Endothelial cell of umbilical vein (primary cell): Measurements from ENCODE around the gene WASL. TPM values are rescaled to one million over a fixed set of nuclear protein-coding genes. Genes with fewer than 3 reads are reported as not detected.

Experiments used
- BruUV-seq: library from RNA; stranded (reverse); fragments of 400-500 nt; replicated peaks from 2 replicates; lab custom pipeline; 2021; lab: Mats Ljungman, UMichigan
- CTCF ChIA-PET: fragments of 300-600, 350-600 bp; sonication (Branson Sonifier 250); formaldehyde crosslinking; loops from one replicate; lab custom pipeline; 2021; ENCODE audit warnings: antibody characterized with exemption, inconsistent platforms; lab: Charles Lee
- POLR2A ChIA-PET: fragments of 300-600, 350-600 bp; sonication (Branson Sonifier 250); formaldehyde crosslinking; loops from one replicate; lab custom pipeline; 2021; ENCODE audit warnings: antibody characterized with exemption, inconsistent platforms; lab: Charles Lee
- DNase-seq: peaks from one replicate; pipeline ENCODE4 v3.0.0-alpha.2; 2011; ENCODE audit warnings: low read depth, low spot score
- FAIRE-seq: peaks from 2 replicates; lab custom pipeline; 2011; peaks lifted over from hg19 to GRCh38; lab: Jason Lieb, UNC
- H2AFZ ChIP-seq: 2 replicates; pipeline ENCODE4 v1.6.0; 2012; ENCODE audit warnings: low read depth, low read length, control low read depth, inconsistent platforms
- H3K27ac ChIP-seq: 2 replicates; pipeline ENCODE4 v1.5.1; 2011; ENCODE audit warnings: low read depth, mild to moderate bottlenecking, control low read depth, low read length, moderate library complexity; ENCODE audit not compliant: insufficient read depth
- H3K27me3 ChIP-seq, 2 experiments: 2 replicates each; pipeline versions ENCODE4 v1.6.0 to v1.6.1; 2011; ENCODE audit warnings: low read length in 2 of 2, mixed read lengths in 1 of 2; ENCODE audit not compliant: control insufficient read depth in 2 of 2, insufficient read depth in 2 of 2
- H3K36me3 ChIP-seq, 2 experiments: 2 replicates in 1 of 2; 3 replicates in 1 of 2; pipeline ENCODE4 v1.5.1; 2011; ENCODE audit warnings: low read length in 2 of 2, mild to moderate bottlenecking in 1 of 2, moderate library complexity in 1 of 2; ENCODE audit not compliant: control insufficient read depth in 2 of 2, insufficient read depth in 2 of 2; ENCODE audit errors: extremely low read depth in 1 of 2
- H3K4me1 ChIP-seq: 3 replicates; pipeline ENCODE4 v1.5.1; 2011; ENCODE audit warnings: mild to moderate bottlenecking, low read length; ENCODE audit not compliant: control insufficient read depth, insufficient read depth; ENCODE audit errors: extremely low read depth
- H3K4me2 ChIP-seq: 2 replicates; pipeline ENCODE4 v1.6.1; 2011; ENCODE audit warnings: low read length, control low read depth, mixed read lengths; ENCODE audit not compliant: insufficient read depth
- H3K4me3 ChIP-seq, 3 experiments: fragments of 200-600 bp in 1 of 3; sonication (generic), shearing (Covaris generic) in 1 of 3; replicated peaks in 1 of 3; 2 replicates each; pipeline ENCODE4 v1.5.1; 2011 to 2016; ENCODE audit warnings: control low read depth in 3 of 3, low read length in 3 of 3, mild to moderate bottlenecking in 2 of 3, inconsistent platforms in 1 of 3, low read depth in 1 of 3, moderate library complexity in 1 of 3; ENCODE audit not compliant: insufficient read depth in 1 of 3
- H3K79me2 ChIP-seq: 2 replicates; pipeline ENCODE4 v1.6.0; 2012; ENCODE audit warnings: low read length, inconsistent platforms; ENCODE audit not compliant: control insufficient read depth, insufficient read depth
- H3K9ac ChIP-seq: replicated peaks from 2 replicates; pipeline ENCODE3; 2011; ENCODE audit warnings: low read length, control low read depth; ENCODE audit not compliant: insufficient read depth; ENCODE audit errors: extremely low read depth
- H3K9me1 ChIP-seq: replicated peaks from 3 replicates; pipeline ENCODE4 v1.6.0; 2011; ENCODE audit warnings: mild to moderate bottlenecking, low read length; ENCODE audit not compliant: control insufficient read depth, insufficient read depth; ENCODE audit errors: extremely low read depth
- H3K9me3 ChIP-seq: replicated peaks from 2 replicates; pipeline ENCODE4 v1.5.1; 2012; ENCODE audit warnings: low read length, inconsistent platforms; ENCODE audit not compliant: control insufficient read depth, insufficient read depth
- H4K20me1 ChIP-seq: replicated peaks from 2 replicates; pipeline ENCODE3; 2011; ENCODE audit warnings: mild to moderate bottlenecking, low read length; ENCODE audit not compliant: control insufficient read depth, insufficient read depth; ENCODE audit errors: extremely low read depth
- EZH2 ChIP-seq: IDR thresholded peaks from 2 replicates; pipeline ENCODE4 v1.6.1; 2012; ENCODE audit warnings: borderline replicate concordance, low read depth, mild to moderate bottlenecking, moderate library complexity, low read length, inconsistent platforms; ENCODE audit not compliant: severe bottlenecking
- FOS ChIP-seq: IDR thresholded peaks from 2 replicates; pipeline ENCODE4 v1.6.1; 2011; ENCODE audit warnings: mild to moderate bottlenecking, low read length, moderate library complexity, borderline replicate concordance; ENCODE audit not compliant: insufficient read depth
- GATA2 ChIP-seq: IDR thresholded peaks from 2 replicates; pipeline ENCODE4 v1.7.0; 2011; ENCODE audit warnings: low read depth, mild to moderate bottlenecking, moderate library complexity, mixed read lengths, low read length; ENCODE audit not compliant: insufficient read length, insufficient read depth
- JUN ChIP-seq: IDR thresholded peaks from 2 replicates; pipeline ENCODE4 v1.6.1; 2011; ENCODE audit warnings: borderline replicate concordance, low read depth; ENCODE audit not compliant: insufficient read length, insufficient read depth
- MYC ChIP-seq: IDR thresholded peaks from one replicate; pipeline ENCODE4 v1.6.1; 2011; ENCODE audit warnings: mild to moderate bottlenecking, low read depth, low read length
- POLR2A ChIP-seq: IDR thresholded peaks from 2 replicates; pipeline ENCODE4 v1.6.1; 2012; ENCODE audit warnings: low read depth, mild to moderate bottlenecking, control low read depth, low read length
- POLR2AphosphoS5 ChIP-seq: IDR thresholded peaks from 2 replicates; pipeline ENCODE4 v1.6.1; 2012; ENCODE audit warnings: low read depth, mild to moderate bottlenecking, control low read depth, low read length, moderate library complexity; ENCODE audit not compliant: insufficient read depth
- dilution Hi-C: fragments of 300-500 bp; cut with MboI; formaldehyde crosslinking; loops from one replicate; pipeline ENCODE4 v1.15.0; 2019; ENCODE audit warnings: low sequenced_read_pairs; ENCODE audit not compliant: extremely low pct_ligation_motif_present
- intact Hi-C: fragments of 100-400 bp; cut with micrococcal nuclease; formaldehyde crosslinking; loops from one replicate; pipeline ENCODE4 v1.10.0; 2022
- polyA plus RNA-seq, 4 experiments: library from polyadenylated mRNA; depleted of rRNA in 3 of 4; stranded (reverse) in 3 of 4; unstranded in 1 of 4; fragments of >200 nt; gene quantifications; 2 replicates each; pipeline versions ENCODE4 v1.2.1 to v1.2.3, GENCODE V29; 2011 to 2012; ENCODE audit warnings: missing spikeins in 1 of 4
- total RNA-seq: library from RNA; stranded (reverse); gene quantifications from 2 replicates; pipeline ENCODE4 v1.2.3, GENCODE V29; 2021
- TF ChIP-seq, protein P1 (sequence below): IDR thresholded peaks from 2 replicates; pipeline ENCODE4 v1.6.1; 2011; ENCODE audit not compliant: insufficient read depth, insufficient read length
- TF ChIP-seq, protein P2 (sequence below), 2 donors: IDR thresholded peaks; 1 replicate in 1 of 2; 2 replicates in 1 of 2; pipeline ENCODE4 v1.5.1; 2011; ENCODE audit warnings: low read length in 2 of 2, mild to moderate bottlenecking in 2 of 2, moderate library complexity in 2 of 2, control low read depth in 1 of 2, inconsistent platforms in 1 of 2, low read depth in 1 of 2; ENCODE audit not compliant: insufficient read depth in 1 of 2; ENCODE audit errors: extremely low read depth in 1 of 2

Gene WASL
- total and polyA plus RNA-seq, 2 donors (not counting 3 experiments of a cell fraction or from before 2014, with no cell fraction given): 5.2 to 24.0 TPM

DNA sequence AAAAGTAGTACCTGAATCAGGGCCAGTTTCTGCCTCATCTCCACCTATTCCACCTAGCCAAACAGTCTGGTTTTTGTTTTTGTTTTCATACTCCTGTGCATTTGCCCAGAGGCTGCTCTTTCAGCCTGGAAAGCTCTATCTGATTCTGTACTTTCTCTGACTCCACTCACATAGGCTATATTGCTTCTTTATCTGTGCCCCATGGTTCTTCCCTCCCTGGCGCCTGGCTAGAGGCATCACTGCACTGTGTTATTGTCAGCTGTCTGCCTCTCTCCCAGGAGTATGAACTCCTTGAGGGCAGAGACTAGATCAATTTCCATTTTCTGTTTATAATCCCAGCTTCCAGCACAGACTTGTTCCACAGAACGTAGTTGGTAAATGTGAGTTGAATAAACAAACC lies 98.2 kb downstream of the WASL start:
- CTCF ChIA-PET: interaction anchor here (0.8 to 4.8 kb wide), 5 partner anchors 15 to 51 kb away, joined by 4 to 21 read pairs (median 5); no protein-coding TSS in a partner anchor
- peak; percentile 52 for FAIRE-seq
- no TSS peak for BruUV-seq

More for the DNA sequence above, 98.2 kb downstream of the WASL start:
- no peaks in the 10 kb centered on the region for H3K9me1 ChIP-seq
- H3K9ac ChIP-seq: no peak overlapping the region
- no peak overlapping the region for H3K4me3 ChIP-seq
- no peaks in the 10 kb centered on the region for H3K36me3 ChIP-seq
- H3K27ac ChIP-seq: no peak overlapping the region
- dilution Hi-C loops: no loop called here
- POLR2A ChIA-PET: interaction anchor here (1.0 kb wide), 1 partner anchor 99 kb away, joined by 3 read pairs; the partner anchor contains the start of gene WASL
- H3K79me2 ChIP-seq: no peaks in the 10 kb centered on the region
- H3K9me3 ChIP-seq: no peaks in the 10 kb centered on the region
- peak overlapping the region; percentile 52 for H2AFZ ChIP-seq
- no peak overlapping the region for H3K4me2 ChIP-seq
- H3K4me1 ChIP-seq: peaks cover 11% of the 10 kb centered on the region
- no peaks in the 10 kb centered on the region for H4K20me1 ChIP-seq
- no peak for DNase-seq
- TF ChIP-seq GATA2 (no peak), POLR2A (no peak), POLR2AphosphoS5 (no peak), EZH2 (no peak), FOS (no peak), MYC (no peak), JUN (no peak)
- TF ChIP-seq, protein P1, sequence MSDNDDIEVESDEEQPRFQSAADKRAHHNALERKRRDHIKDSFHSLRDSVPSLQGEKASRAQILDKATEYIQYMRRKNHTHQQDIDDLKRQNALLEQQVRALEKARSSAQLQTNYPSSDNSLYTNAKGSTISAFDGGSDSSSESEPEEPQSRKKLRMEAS: no peak
- TF ChIP-seq, protein P2, sequence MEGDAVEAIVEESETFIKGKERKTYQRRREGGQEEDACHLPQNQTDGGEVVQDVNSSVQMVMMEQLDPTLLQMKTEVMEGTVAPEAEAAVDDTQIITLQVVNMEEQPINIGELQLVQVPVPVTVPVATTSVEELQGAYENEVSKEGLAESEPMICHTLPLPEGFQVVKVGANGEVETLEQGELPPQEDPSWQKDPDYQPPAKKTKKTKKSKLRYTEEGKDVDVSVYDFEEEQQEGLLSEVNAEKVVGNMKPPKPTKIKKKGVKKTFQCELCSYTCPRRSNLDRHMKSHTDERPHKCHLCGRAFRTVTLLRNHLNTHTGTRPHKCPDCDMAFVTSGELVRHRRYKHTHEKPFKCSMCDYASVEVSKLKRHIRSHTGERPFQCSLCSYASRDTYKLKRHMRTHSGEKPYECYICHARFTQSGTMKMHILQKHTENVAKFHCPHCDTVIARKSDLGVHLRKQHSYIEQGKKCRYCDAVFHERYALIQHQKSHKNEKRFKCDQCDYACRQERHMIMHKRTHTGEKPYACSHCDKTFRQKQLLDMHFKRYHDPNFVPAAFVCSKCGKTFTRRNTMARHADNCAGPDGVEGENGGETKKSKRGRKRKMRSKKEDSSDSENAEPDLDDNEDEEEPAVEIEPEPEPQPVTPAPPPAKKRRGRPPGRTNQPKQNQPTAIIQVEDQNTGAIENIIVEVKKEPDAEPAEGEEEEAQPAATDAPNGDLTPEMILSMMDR (IDR thresholded peaks at IDR 0.05; ENCODE audit: extremely low read depth in 1 of 2, insufficient read depth in 1 of 2, low read depth in 1 of 2, low read length in 2 of 2): no peak
- intact Hi-C loops: no loop called here
- no peaks in the 10 kb centered on the region for H3K27me3 ChIP-seq
